Natural killer cell treated with Interleukin-12 subunit alpha and Interleukin-12 subunit beta and Interleukin-15 and Interleukin-18, amount 100 ng/mL, for 72 hours (primary cell): Measurements from ENCODE around the gene TOR4A. TPM values are rescaled to one million over a fixed set of nuclear protein-coding genes. Genes with fewer than 3 reads are reported as not detected.

Experiments
- total RNA-seq, 2 donors: library from RNA; stranded (reverse); gene quantifications; one replicate each; pipeline ENCODE4 v1.2.3, GENCODE V29; 2022

Gene TOR4A
- total RNA-seq, 2 donors from 2014 or later, result 31.1 to 38.4 TPM

Other genes starting within 250 kb of the TOR4A start
- 100 to 1,000 TPM in 1 of 2 donors, 10 to 100 TPM in 1; 77.6 to 109 TPM for gene ABCA2, start 249.5 kb upstream of the TOR4A start, total RNA-seq
- 10 to 100 TPM; 10.0 to 17.8 TPM for gene FUT7, start 245.6 kb upstream of the TOR4A start, total RNA-seq
- gene NPDC1, start 231.5 kb upstream of the TOR4A start, total RNA-seq, result 10 to 100 TPM; 11.2 to 41.7 TPM
- gene ENTPD2, start 223.7 kb upstream of the TOR4A start, total RNA-seq, result not detected
- gene SAPCD2, start 207.2 kb upstream of the TOR4A start, total RNA-seq, result 10 to 100 TPM in 1 of 2 donors, 1 to 10 TPM in 1; 9.5 to 20.8 TPM
- gene UAP1L1, start 200.2 kb upstream of the TOR4A start, total RNA-seq, result 10 to 100 TPM; 19.9 to 22.0 TPM
- gene MAN1B1, start 190.7 kb upstream of the TOR4A start, total RNA-seq, result 10 to 100 TPM; 34.1 to 55.8 TPM
- gene DPP7, start 163.0 kb upstream of the TOR4A start, total RNA-seq, result 100 to 1,000 TPM; 188 to 310 TPM
- gene GRIN1, start 138.6 kb upstream of the TOR4A start, total RNA-seq, result under 1 TPM in 1 of 2 donors, not detected in 1; 0.11 TPM
- gene LRRC26, start 107.7 kb upstream of the TOR4A start, total RNA-seq, result not detected
- gene TMEM210, start 105.7 kb upstream of the TOR4A start, total RNA-seq, result not detected
- 10 to 100 TPM; 75.5 to 98.1 TPM for gene ANAPC2, start 89.2 kb upstream of the TOR4A start, total RNA-seq
- 10 to 100 TPM; 78.3 to 91.4 TPM for gene SSNA1, start 89.0 kb upstream of the TOR4A start, total RNA-seq
- 10 to 100 TPM in 1 of 2 donors, 1 to 10 TPM in 1; 9.0 to 19.1 TPM for gene TPRN, start 77.0 kb upstream of the TOR4A start, total RNA-seq
- gene TMEM203, start 72.1 kb upstream of the TOR4A start, total RNA-seq, result 10 to 100 TPM; 25.0 to 43.9 TPM
- 10 to 100 TPM; 33.0 to 81.9 TPM for gene NDOR1, start 72.0 kb upstream of the TOR4A start, total RNA-seq
- gene RNF208, start 55.5 kb upstream of the TOR4A start, total RNA-seq, result 1 to 10 TPM; 1.4 to 1.9 TPM
- gene CYSRT1, start 52.6 kb upstream of the TOR4A start, total RNA-seq, result under 1 TPM; 0.29 to 0.33 TPM
- gene RNF224, start 50.2 kb upstream of the TOR4A start, total RNA-seq, result not detected
- not detected for gene SLC34A3, start 46.8 kb upstream of the TOR4A start, total RNA-seq
- gene TUBB4B, start 36.4 kb upstream of the TOR4A start, total RNA-seq, result 100 to 1,000 TPM; 332 to 432 TPM
- not detected for gene STPG3, start 26.4 kb upstream of the TOR4A start, total RNA-seq
- gene NELFB, start 22.4 kb upstream of the TOR4A start, total RNA-seq, result 10 to 100 TPM; 58.8 to 90.3 TPM
- 1 to 10 TPM in 1 of 2 donors, under 1 TPM in 1; 0.88 to 2.6 TPM for gene NRARP, start 24.5 kb downstream of the TOR4A start, total RNA-seq
- gene EXD3, start 145.4 kb downstream of the TOR4A start, total RNA-seq, result 1 to 10 TPM; 7.6 to 7.9 TPM
- under 1 TPM; 0.33 to 0.62 TPM for gene NOXA1, start 145.7 kb downstream of the TOR4A start, total RNA-seq
- not detected for gene ENTPD8, start 163.6 kb downstream of the TOR4A start, total RNA-seq
- gene NSMF, start 181.6 kb downstream of the TOR4A start, total RNA-seq, result 10 to 100 TPM; 17.1 to 36.4 TPM